ENCODE data around the gene CYP26B1. TPM values are rescaled to one million over a fixed set of nuclear protein-coding genes. Genes with fewer than 3 reads are reported as not detected.

CYP26B1 gene
- total and polyA plus RNA-seq, 2 donors (not counting 3 experiments of a cell fraction or from before 2014, with no cell fraction given) = 0.30 to 1.1 TPM

- intact Hi-C loops (cut with micrococcal nuclease) (no loop called here), dilution Hi-C loops (cut with MboI; ENCODE audit: extremely low pct_ligation_motif_present, low sequenced_read_pairs) (no loop called here)
- H3K4me3 ChIP-seq (replicated peaks in 1 of 3; ENCODE audit: insufficient read depth in 1 of 3, low read depth in 1 of 3, low read length in 3 of 3) = no peak overlapping the region
- DNase-seq (ENCODE audit: low read depth, low spot score) (no peak), FAIRE-seq (no peak)
- no peaks in the 10 kb centered on the region for H3K9me3 ChIP-seq (replicated peaks; ENCODE audit: control insufficient read depth, insufficient read depth, low read length)
- no peaks in the 10 kb centered on the region for H4K20me1 ChIP-seq (replicated peaks; ENCODE audit: control insufficient read depth, extremely low read depth, insufficient read depth, low read length)
- CTCF ChIA-PET = no interaction called here
- no peak overlapping the region for H2AFZ ChIP-seq (ENCODE audit: low read depth, low read length)
- no peak overlapping the region for H3K9ac ChIP-seq (replicated peaks; ENCODE audit: extremely low read depth, insufficient read depth, low read length)
- TF ChIP-seq POLR2A (IDR thresholded peaks at IDR 0.05; ENCODE audit: low read depth, low read length) = no peak
- TF ChIP-seq POLR2AphosphoS5 (IDR thresholded peaks at IDR 0.05; ENCODE audit: insufficient read depth, low read depth, low read length) = no peak
- no peak for TF ChIP-seq GATA2 (IDR thresholded peaks at IDR 0.05; ENCODE audit: insufficient read depth, insufficient read length, low read depth, low read length)
- TF ChIP-seq EZH2 (IDR thresholded peaks at IDR 0.05; ENCODE audit: borderline replicate concordance, low read depth, low read length, severe bottlenecking) = no peak
- no peak for TF ChIP-seq JUN (IDR thresholded peaks at IDR 0.05; ENCODE audit: borderline replicate concordance, insufficient read depth, insufficient read length, low read depth)
- TF ChIP-seq FOS (IDR thresholded peaks at IDR 0.05; ENCODE audit: borderline replicate concordance, insufficient read depth, low read length) = no peak
- TF ChIP-seq, protein P1, sequence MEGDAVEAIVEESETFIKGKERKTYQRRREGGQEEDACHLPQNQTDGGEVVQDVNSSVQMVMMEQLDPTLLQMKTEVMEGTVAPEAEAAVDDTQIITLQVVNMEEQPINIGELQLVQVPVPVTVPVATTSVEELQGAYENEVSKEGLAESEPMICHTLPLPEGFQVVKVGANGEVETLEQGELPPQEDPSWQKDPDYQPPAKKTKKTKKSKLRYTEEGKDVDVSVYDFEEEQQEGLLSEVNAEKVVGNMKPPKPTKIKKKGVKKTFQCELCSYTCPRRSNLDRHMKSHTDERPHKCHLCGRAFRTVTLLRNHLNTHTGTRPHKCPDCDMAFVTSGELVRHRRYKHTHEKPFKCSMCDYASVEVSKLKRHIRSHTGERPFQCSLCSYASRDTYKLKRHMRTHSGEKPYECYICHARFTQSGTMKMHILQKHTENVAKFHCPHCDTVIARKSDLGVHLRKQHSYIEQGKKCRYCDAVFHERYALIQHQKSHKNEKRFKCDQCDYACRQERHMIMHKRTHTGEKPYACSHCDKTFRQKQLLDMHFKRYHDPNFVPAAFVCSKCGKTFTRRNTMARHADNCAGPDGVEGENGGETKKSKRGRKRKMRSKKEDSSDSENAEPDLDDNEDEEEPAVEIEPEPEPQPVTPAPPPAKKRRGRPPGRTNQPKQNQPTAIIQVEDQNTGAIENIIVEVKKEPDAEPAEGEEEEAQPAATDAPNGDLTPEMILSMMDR (IDR thresholded peaks at IDR 0.05; ENCODE audit: extremely low read depth in 1 of 2, insufficient read depth in 1 of 2, low read depth in 1 of 2, low read length in 2 of 2) = no peak
- TF ChIP-seq MAX (IDR thresholded peaks at IDR 0.05; ENCODE audit: insufficient read depth, insufficient read length) = no peak
- no peak for TF ChIP-seq MYC (IDR thresholded peaks at IDR 0.05; ENCODE audit: low read depth, low read length)
- no TSS peak for BruUV-seq (replicated peaks)
- H3K9me1 ChIP-seq (replicated peaks; ENCODE audit: control insufficient read depth, extremely low read depth, insufficient read depth, low read length) = no peaks in the 10 kb centered on the region
- H3K36me3 ChIP-seq (ENCODE audit: control insufficient read depth in 2 of 2, extremely low read depth in 1 of 2, insufficient read depth in 2 of 2, low read length in 2 of 2) = no peaks in the 10 kb centered on the region
- POLR2A ChIA-PET = no interaction called here
- no peaks in the 10 kb centered on the region for H3K27me3 ChIP-seq (ENCODE audit: control insufficient read depth in 2 of 2, insufficient read depth in 2 of 2, low read length in 2 of 2)
- no peak overlapping the region for H3K27ac ChIP-seq (ENCODE audit: insufficient read depth, low read depth, low read length)
- H3K4me2 ChIP-seq (ENCODE audit: insufficient read depth, low read length) = no peak overlapping the region
- no peaks in the 10 kb centered on the region for H3K79me2 ChIP-seq (ENCODE audit: control insufficient read depth, insufficient read depth, low read length)
- H3K4me1 ChIP-seq (ENCODE audit: control insufficient read depth, extremely low read depth, insufficient read depth, low read length) = no peaks in the 10 kb centered on the region
These were observed 55.6 kb downstream of the CYP26B1 start for GRCh38 chr2:72092111-72092510.
